ENCODE data around the gene AKAP6. TPM values are rescaled to one million over a fixed set of nuclear protein-coding genes. Genes with fewer than 3 reads are reported as not detected.
A peak's percentile ranks its signal among the peaks of the same experiment; 100 is the strongest.

Gene AKAP6
- total RNA-seq, 1 experiment from 2014 or later = 11.3 TPM

DNA sequence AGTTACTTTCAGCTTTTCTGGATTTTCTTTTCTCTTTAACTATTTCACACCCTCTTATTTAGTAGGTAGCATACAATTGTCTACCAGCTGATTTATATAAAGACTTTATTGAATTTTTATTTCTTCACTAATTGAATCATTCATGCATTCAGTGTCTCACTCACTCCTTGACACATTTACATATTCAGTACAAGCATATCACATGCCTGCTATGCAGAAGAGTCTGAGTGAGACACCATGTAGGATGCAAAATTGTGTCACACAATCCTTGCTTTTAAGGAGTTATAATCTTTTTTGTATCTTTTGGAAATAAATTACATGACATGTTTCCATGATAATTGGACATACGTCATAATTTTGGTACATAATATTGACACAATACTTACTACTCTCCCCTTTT lies 83.0 kb downstream of the AKAP6 start:
- DNase-seq (ENCODE audit: low spot score) = no peak

DNA sequence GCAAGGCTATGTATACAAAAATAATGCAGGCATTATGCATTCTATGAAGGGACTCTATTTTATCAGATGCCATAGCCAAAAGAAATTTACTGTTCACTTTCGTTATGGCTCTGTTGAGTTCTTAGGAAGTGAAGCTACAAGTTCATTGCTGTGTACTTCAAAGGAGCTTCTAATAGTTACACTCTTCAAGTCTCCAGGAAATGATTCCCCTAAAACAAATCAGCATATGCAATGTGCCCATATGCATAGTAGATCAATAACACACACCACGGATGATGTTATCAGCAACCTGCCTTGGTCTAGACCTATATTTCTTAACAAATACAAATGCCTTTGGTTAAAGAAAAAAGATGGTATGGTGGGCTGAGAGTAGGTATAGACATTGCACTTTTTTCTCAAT lies 83.4 kb downstream of the AKAP6 start:
- no peak for DNase-seq (ENCODE audit: low spot score)

DNA sequence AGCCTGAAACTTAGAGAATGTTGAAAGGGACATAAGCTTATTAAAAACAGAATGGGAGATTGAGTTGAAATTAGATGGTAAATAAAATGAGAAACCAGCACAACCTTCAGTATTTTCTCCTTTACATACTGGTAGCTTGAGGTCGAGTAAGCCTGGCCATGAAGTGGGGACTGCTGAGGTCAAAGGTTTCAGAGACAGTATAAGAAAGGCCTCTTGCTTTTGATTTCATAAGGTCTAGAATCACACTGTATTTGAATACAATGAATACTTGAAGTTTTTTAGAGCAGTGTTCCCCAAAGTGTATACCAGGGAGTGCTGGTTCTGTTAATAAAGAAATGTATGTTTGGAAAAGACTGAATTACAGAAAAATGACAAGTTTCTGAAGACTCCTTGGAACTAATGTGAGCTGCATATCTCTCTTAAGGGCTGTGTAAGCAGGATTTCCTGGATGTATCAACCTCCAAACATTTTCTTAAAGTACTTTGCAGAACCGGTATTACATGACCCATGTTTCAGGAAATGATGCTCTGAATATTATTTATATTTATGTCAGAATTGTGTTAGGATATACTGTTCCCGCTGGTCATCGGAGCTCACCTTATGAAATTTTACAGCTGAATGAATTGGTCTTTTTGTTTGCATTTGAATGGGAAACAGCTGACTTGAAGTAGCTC lies 85.0 kb downstream of the AKAP6 start:
- DNase-seq (ENCODE audit: low spot score) = no peak

DNA sequence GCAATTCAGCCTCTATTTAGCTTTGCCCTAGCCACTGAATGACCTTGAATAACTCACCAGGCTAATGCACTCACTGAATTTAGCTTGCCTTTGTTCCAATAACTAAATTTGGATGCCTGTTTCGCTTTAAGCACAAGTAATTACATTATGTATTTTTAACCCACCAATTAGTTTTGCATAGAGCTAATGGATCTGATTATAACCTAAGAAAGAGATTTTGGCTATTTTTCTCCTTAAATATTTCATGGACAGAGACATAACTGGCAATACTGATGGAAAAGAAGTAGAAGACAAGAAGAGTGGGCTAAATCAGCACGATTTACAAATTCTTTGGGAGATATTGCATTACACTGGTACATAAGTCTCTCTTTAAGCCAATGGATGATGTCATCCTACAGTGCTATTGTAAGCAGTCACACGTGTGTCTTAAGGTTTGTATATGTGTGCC lies 85.7 kb downstream of the AKAP6 start:
- no peak for DNase-seq (ENCODE audit: low spot score)

DNA sequence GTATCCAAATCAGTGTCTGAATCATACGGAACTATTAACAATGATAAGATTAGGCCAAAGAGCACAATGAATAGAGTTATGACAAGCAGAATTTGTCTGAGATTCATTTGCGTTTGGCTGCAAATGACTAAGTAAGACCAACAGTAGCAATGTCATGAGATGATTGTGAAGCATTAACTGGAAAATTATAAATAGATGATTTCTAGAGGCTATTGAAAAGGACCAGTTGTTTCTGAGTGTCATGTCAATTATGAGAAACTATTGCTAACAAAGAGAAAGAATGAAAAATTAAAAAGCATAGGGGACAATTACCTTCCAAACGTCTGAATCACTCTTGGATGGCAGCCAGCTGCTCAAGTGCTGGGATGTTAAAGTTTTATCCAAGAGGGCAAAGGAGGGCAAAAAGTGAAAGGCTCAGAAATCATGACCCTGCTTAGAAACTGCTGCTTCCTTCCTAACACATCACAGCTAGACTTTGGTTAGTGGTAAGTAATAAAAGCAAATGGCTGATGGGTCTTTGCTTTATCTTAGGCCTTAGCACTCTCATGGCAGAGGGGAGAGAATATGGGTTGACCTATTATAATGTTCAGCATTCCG lies 89.0 kb downstream of the AKAP6 start:
- peak; percentile 83 for DNase-seq (ENCODE audit: low spot score)

DNA sequence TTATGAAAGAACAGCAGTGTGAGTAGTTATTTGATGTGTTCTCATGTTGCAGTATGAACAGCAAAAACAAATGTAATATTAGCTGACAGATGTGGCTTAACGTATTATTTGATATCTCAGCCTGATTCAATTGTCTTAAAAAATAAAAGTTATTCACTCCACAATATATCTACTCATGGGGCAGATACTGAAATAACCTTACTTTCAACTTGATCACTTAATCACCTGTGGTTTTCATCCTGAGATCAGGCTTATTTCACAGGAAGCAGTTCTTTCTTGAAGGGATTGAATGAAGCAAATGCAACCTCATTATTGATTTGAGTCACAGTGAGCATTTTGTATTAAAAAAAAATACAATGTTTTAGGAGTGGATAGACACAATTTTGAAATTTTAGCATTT lies 90.3 kb downstream of the AKAP6 start:
- DNase-seq (ENCODE audit: low spot score) = no peak

DNA sequence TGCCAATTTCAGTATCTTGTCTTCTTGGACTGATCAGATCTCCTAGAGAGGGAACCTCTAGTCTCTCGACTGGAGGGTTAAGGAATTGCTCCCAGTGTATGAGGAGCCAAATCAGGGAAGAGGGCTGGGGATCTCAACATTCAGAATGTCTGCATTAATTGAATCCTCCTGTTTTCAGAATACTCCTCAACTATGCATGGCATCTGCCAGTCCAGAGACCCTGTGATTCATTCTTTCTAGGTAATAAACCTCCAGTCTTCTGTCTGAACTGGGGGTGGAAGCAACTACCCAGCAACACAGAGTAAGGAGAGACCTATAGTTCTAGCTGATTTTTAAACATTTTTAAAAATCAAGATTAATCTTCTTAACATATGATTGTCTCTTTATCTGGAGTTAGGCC lies 92.7 kb downstream of the AKAP6 start:
- DNase-seq (ENCODE audit: low spot score) = no peak

DNA sequence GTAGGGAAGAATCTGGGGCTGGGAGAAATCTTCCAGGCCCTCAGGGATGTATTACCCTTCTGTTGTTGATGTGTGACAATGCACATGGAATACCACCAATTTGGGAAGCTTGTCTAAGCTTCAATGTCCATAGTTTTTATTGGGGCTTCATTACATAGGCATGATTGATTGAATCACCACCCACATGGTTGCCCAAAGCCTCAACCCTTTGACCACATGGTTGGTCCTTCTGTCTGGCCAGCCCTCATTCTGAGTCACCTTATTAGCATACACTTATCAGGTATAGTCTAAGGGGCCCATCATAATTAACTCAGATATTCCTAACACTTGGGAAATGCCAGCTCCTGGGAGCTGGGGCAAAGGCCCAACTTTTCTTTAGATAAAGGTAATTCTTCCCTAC lies 93.3 kb downstream of the AKAP6 start:
- DNase-seq (ENCODE audit: low spot score) = no peak

DNA sequence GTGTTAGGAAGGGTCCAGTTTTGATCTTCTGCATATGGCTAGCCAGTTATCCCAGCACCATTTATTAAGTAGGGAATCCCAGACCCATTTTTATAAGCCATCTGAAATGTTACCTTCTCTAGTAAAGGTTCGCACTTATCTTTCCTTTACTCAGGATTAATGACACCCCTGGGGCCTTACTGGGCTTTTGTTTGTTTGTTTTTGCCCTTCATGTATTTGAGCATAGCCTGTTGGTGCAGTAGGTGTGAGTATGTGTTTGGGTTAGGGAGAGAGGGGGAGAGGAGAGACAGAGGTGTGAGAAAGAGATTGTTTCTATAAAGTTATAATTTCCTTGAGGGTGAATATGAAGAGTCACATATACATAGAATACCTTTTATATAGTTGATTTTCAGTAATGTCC lies 96.9 kb downstream of the AKAP6 start:
- DNase-seq (ENCODE audit: low spot score) = no peak

DNA sequence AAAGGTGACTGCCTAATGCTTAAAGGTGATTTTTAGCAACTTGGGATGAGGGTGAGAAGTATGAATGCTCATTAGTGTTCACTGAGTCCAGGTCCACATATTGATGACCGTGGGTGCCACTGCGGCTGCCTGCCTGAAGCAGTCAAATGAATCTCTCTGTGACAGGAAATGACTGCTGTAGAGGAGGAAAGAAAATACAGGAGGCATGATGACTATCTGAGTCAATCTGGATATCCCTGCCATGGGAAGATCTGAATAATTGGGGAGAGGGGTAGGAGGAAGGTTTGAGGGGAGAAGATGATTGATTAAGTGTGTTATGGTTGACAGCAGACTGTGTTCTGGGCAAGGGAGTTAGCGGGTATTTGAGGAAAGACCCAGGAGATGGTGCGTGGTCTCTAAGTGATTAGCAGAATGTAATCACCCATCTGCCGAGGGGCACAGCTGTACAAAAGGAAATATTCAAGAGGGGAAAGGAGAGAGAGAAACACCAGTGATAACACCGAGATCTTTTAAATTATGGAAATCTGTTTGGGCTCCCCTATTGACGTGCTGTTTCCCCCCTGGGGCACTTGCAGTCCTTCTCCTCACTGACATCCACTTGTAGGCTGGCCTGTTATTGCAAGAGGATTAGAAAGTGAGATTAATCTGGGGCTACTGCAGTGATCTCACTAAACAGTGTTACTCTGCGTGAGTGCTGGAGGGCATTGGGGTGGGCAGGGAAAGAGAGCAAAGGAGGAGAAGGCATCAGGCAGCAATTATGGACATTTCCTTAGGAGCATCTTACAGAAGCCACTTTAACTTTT lies 97.7 kb downstream of the AKAP6 start:
- DNase-seq (ENCODE audit: low spot score) = no peak

DNA sequence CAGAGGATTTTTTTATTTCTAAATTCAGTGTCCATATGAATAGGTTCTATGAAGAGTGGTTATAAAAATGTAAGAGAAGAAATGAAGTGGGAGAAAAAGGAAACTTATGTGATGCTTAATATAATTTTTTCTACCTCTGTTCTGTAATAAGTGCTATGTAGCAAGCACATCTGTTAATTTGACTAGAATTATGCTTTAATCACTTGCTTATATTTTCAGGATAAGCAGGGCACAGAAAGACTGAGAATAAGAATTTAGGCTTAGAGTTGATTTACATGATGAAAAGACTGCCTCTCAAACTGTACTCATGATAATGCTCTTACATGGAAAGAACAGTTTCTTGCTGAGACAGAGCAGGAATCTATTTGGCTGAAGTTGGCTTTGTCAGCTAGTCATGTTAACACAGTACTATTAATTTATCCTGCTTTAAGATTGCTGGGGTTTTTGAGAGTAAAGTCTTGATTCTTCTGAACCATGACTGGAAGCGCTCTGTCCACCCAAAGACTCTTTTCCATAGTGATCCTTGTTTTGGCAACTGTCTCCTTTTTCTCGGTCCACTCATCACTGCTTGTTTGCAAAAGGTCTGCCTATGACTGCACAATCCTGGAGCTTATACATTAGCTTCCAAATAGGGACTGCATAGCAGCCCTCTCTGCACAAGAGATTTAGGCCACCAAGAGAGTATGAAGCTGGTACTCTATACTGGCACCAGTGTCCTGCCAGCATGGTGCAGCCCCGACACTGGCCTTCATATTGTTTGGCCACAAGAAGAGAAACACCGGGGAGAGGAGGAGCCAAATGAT lies 98.8 kb downstream of the AKAP6 start:
- DNase-seq (ENCODE audit: low spot score) = no peak

DNA sequence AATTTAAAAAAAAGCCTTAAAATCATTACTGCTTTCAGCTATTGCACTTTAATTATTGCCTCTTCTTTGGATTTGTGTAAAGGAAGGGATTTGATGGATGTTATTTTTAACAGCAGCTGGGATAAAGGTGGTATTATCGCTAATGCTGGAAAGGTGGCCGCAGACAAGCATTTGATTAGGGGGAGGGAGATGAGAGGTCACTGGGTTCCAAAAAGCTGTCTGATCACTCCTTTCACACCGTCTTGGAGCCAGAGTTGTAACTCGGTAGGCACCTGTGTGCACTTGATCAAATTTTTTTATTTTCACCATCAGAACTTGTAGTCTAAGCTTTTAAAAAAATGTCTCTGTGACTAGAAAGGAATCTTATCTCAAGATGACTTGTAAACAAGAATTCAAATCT lies 99.8 kb downstream of the AKAP6 start:
- no peak for DNase-seq (ENCODE audit: low spot score)

DNA sequence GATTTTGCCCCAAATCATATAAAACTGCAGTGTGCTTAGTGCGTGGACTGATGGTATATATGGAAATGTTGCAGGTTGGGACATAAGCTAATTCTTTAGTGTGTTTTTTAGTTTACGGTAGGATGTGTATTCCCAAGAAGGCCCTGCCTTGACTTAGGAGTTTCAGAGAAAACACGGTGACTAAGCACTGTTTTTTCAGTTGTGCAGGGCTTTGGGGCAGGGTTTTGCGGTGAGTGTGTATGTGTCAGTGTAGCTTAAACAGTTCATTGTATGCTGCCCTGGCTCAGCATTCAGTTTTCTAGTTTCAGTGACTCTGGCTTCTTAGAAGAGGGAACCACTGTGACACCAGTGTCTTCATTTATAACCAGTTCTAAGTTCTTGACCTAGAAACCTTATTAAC lies 101.2 kb downstream of the AKAP6 start:
- no peak for DNase-seq (ENCODE audit: low spot score)

DNA sequence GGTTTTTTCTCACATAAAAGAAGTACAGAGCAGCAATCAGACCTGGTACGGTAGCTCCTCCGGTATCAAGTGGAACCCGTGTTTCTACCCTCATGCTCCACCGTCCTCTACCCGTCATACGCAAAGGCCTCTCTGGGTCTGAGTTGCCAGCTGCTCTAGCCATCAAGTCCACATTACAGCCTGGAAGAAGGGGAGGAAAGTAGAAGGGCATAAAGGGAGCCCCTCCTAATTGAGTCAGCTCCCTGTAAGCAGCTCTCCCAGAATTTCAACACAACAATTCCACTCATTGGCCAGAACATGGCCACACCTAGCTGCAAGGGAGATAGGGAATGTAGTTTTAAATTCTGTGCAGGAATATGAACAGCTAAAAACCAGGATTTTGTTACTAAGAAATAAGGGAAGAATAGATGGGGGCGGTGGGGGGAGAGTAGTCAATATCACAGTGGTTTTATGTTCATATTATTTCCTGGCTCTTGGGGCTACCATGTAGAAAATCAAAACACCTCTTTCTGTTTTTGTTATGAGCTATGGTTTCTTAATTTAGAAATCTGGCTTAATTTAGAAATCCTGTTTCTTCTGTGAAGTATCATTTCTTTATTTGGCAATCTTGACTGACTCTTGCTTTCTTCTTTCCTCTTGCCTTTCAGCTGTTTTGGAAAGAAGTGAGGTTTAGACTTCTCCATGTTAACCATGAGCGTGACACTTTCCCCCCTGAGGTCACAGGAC lies 103.9 kb downstream of the AKAP6 start:
- DNase-seq (ENCODE audit: low spot score) = no peak

DNA sequence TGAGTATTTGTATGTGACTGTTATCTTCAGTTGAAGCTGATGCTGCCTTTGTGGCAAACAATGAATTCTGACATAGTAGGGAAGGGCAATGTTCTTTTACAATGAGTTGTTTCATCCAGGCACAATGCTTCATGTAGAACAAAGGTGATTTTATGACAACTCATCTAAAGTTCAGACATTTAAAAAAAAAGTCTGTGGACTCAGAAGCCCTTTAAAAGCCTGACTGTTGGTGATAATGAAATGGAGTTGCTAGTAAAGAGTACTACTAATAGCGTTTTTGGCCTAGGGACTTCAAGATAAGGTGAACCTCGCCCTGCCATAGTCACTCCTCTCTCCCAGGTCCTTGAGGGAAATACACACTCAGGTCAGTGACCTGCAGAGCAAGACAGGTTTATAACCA lies 105.1 kb downstream of the AKAP6 start:
- DNase-seq (ENCODE audit: low spot score) = no peak

DNA sequence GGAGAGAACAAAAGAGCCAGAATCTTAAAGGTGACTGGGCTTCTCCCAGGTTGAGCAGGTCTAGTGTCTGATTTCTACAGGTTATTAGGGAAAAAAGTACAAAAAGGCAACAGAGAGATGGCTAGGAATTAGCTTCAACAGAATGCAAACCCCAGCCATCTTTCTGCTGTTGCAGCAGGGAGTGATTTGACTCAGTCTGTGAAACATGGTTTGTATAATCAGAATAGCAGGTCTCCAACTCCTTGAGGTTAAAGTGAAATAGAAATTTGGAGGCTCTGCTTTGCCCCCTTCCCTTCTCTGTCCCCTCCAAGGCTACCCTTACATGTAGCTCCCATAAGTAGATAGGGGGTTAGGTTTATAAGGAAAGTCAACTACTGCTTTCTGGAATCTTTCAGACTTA lies 105.8 kb downstream of the AKAP6 start:
- DNase-seq (ENCODE audit: low spot score) = no peak

DNA sequence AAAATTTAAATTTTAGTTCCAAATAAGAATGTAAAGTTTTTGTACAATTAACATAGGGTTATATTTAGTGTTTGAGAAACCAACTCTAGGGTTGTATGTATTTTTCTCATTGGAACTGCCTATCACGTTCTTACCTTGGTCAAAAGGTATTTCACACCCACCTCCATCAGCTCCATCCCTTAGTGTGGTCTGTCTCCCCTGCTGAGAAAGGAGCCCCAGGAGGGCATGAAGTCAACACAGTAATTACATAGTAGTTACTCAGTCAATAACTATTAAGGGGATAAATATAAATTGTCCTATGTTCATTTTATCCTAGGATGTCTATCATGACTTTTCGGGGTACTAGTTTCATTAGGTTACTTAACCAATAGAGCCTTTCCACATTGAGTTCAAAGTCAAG lies 106.3 kb downstream of the AKAP6 start:
- no peak for DNase-seq (ENCODE audit: low spot score)

DNA sequence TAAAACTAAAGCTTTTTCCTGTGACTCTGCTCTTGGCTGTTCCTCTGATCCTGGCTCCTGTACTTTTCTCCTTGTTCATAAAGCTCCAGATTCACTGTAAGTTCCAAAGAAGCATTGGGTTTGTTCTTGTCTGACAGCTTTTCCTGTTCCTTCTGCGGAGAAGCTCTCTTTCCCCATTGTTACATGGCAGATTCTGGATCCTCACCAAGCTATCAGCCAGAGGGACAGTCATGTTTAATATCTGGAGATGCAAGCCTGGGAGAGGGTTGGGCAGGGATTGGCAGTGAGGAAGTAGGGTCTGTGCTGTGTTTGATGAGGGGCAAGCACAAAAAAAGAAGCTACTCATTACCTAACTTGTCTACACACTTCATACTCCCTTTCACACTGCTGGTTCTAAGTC lies 107.9 kb downstream of the AKAP6 start:
- no peak for DNase-seq (ENCODE audit: low spot score)

DNA sequence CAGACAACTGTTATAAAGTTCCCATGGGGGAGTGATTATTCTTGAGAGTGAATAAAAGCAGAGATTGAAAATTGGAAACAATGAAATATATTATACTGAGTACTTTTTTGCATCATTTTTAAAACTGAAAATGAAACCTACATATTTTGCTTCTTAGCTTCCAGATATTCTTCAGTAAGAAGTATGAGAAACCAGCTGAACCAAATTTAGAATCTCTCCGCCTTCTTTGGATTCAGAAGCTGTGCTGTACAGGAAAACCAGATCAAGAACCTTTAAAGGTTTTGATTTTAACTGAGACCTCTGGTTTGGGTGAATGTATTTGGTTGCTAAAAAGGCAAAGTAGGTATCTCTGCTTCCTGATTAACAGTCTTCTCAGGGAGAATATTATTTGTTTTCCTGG lies 109.4 kb downstream of the AKAP6 start:
- no peak for DNase-seq (ENCODE audit: low spot score)

DNA sequence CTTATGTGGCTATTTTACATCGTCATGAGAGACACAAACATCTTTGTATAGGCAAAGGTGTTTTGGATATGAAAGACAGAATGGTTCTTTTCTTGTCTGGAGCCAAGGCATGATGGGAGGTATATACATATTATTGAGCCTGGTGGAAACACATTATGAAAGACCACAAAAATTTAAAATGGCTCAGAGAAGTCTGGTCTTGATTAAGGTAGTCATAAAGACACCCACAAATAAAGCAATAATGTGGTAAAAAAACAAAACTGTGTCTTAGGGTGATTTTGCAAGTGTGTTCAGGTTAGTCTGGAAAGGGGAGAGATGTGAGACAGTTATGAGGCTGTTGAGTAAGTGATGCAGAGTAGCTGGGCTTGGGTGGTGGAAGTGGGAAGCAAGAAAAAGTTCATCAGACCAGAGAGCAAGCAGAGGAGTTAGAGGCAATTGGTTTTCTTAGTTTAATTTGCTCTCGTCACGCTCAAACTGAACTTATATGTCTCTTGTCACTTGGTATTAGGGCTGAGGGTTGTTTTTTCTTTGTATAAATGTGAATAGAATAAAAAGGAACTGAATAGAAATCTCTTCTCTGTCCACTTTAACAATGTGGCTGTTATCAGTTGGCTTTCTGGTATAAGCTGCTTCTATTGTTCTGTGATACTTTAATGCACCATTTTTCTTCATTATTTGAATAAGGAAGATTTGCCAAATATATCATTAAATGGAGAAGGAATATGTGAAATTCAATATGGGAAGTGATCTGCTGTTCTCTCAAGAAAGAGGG lies 115.0 kb downstream of the AKAP6 start:
- no peak for DNase-seq (ENCODE audit: low spot score)

DNA sequence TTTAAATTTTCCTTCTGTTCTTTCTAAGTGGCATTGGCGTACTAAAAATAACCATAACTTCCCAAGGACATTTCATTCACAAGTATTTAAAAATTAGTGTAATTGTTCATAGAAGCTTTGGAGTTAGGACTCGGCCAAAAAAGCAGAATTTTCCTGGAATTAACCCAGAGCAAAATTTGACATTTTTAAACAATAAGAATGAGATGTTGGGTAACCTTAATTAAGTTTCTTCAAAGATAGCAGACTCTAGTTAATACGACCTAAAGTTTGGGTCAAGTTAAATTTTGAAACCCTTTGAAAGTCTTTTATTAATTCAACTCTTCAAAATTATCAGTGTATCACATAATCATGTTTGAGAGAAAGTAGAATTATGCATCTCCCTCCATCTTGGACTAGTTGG lies 118.3 kb downstream of the AKAP6 start:
- no peak for DNase-seq (ENCODE audit: low spot score)

Data from A172 (cell line).